Stimulated activated CD4-positive, alpha-beta T cell treated with anti-CD3 and anti-CD28 coated beads, TNF-alpha, amount 100 ng/mL, for 24 hours (primary cell): ENCODE results near the gene WDR83.
"Not testable (repeated sequence)": the region's sequence is repeated elsewhere in the genome, so short reads cannot be mapped to it uniquely, and the experiment has no call there.

Source experiments
- DNase-seq, 3 experiments: peaks; one replicate each; pipeline ENCODE4 v3.0.0-alpha.2; 2020; ENCODE audit warnings: low read depth in 3 of 3

The WDR83 gene

DNA sequence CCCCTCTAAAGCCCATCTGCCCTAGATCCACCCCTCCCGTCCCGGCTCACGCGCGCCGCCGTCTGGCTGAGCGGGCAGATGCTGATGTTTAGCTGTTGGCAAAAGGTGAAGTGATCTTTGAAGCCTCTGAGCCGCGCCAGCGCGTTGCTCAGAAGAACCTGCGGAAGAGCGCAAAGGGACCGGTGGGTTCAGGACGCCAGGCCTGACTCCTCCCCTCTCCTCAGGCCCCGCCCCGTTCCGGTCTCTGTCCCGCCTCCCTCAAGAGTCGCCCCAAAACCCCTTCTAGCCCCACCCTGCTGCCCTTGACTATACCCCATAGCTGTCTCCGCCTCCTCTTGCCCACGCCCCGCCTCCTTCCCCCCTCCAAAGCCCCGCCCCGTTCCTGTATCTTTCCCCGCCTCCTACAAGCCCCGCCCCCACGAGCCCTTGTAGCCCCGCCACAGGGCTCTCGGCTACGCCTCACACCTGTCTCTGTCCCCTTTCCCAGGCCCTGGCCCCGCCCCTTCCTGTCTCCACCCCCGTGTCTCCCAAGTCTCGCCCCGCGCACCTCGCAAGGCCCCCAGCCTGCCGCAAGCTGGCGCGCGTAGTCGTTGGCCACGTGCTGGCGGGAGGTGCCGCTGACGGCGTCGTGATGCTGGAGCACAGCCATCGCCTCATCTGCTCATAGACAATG is 9.6 kb upstream of the WDR83 start:
- DNase-seq = peak in 1 of 3 experiments; percentile 37

DNA sequence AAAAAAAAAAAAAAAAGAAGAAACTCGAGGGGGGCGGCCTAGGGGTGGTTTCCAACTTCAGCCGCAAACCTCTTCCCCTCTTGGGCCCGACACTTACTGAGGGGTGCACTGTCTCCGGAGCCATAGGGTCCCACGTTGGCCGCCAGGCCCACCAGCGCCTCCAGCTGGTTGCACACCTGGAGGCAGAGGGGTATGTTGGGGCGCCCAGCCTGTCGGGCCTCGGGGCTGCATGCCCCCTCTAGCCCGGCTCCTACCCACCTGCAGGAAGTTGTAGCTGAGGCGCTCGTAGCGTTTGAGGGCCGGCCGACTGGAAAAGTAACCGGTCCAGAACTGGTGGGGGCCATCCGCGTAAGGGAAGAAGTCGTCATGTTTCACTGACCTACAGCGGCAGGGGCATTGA is 8.6 kb upstream of the WDR83 start:
- no peak for DNase-seq

DNA sequence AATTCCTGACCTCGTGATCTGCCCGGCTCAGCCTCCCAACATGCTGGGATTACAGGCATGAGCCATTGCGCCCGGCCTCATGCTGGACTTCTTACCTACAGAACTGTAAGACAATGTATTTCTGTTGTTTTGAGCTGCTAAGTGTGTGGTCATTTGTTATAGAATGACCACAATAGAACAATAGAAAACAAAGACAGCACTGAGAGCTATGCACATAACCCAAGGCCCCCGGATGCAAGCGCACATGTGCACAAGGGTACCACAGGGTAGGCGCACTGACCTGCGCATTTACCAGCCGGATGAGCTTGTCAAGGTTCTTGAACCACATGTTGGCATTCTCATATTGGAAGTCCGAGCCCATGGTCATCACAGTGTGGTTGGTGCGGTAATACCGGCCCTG is 5.6 kb upstream of the WDR83 start:
- no peak for DNase-seq

DNA sequence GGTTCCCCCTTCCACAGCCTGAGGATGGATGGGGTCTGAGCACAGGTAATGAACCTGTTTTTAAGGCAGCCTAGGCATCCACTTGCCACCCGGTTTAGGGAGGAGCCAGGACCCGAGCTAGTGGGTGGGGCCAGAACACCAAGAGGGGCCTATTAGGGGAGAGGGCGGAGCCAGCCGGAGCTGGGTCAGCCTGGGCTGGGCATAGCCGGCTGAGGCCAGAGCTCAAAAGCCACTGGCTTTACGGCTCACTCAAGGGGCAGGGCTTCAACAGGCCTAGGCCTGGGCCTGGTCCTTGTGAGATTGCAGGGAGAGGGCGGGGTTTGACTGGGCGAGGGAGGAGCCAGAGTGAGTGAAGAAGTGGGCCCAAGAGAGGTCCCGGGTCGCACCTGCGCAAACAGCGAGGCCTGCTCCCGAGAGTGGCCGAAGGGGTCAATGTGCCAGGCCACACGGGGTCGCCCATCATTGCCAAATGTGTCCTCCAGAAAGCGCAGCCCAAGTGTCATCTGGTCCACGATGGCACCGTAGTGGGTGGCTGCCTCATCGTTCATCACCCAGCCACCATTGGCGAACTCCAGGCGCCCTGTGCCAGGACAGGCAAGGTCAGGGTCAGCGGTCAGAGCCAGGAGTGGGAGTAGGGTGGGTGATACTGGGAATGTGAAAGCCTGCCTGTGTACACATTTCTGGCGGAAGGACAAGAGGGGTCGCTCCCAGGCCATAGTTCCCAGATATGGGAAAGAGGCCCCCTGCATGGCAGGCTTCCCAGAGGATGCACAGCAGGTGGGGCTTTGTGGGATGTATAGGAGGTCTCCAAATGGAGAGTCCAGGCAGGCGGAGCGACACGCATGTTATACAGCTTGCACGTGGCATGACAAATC is 2.0 kb upstream of the WDR83 start:
- DNase-seq = no peak

DNA sequence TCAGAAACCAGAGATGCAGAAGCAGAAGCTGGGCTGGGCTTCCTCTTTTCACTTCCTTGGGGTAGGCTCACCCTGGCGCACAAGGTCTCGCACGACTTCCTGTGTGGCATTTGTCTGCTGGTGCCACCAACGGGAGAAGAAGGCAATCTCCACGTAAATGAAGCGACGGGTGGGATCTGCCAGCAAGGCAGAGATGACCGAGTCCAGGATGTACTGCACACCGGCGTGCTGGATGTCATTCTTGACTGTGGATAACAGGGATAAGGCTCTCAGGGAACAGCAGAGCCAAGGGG is 1.4 kb upstream of the WDR83 start:
- DNase-seq = peak in 1 of 3 experiments; percentile 51

DNA sequence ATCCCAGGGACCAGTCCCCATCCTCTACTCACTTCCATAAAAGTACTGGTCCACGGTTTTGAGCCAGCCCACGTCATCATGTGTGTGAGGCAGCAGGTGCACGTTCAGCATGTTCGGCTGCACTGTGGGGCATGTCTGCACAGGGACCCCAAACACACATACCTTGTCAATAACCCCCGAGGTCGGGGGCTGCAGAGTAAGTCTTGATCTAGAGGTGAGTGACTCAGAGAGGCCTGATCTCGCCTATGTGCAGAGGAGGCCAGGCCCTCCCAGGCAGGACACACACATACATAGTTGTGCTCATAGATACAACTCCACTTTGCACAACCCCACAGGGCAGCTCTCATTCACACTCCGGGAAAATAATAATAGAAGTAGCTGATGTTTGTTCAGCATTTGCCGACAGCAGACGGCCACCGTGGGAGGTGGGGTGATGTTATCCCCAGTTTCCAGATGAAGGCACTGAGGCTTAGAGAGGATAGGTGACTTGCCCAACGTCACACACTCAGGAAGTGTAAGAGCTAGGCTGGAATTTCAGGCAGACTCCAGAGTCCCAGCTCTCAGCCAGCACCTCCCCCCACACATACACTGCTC is 839 bp upstream of the WDR83 start:
- no peak for DNase-seq

DNA sequence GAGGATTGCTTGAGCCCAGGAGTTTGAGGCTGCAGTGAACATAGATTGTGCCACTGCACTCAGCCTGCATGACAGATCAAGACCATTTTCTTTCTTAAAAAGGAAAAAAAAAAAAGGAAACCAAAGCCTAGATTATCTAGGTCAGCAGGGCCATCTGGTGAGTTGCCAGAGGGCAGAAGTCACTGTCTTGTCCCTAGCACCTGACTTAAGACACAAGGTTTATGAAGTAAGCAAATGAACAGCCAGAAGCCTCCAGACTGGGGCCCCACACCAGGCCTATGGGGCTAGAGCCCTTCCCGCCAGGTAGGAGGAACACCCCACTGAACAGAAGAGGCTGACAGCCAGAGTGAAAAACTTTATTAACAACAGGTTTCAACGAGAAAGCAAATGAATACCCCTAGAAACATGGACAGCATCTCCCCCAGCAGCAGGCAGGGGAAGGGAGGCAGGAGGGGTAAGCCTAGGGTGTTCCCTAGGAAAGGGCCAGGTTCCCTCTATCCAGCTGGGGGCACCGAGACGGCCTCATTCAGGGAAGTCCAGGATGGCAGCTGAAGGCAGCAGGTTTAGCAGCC is 1.2 kb downstream of the WDR83 start:
- DNase-seq = no peak

DNA sequence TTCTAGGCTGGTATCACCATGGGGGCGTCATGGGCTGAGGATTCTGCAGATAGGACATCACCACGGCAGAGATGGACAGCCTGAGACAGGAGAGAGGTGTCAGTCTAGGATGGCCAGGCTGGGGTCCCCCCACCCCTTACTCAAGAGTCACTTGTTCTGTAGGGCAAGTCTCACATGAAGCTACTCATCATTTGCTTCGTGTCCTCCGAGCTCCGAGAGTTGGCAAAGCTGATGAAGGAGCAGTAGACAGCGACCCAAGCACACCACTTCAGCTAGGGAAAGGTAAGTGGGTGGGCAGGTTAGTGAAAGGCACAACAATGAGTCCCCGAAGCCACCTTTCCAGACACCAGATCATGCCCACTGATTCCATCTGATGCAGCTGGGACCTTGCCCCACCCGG is 1.7 kb downstream of the WDR83 start:
- no peak for DNase-seq

DNA sequence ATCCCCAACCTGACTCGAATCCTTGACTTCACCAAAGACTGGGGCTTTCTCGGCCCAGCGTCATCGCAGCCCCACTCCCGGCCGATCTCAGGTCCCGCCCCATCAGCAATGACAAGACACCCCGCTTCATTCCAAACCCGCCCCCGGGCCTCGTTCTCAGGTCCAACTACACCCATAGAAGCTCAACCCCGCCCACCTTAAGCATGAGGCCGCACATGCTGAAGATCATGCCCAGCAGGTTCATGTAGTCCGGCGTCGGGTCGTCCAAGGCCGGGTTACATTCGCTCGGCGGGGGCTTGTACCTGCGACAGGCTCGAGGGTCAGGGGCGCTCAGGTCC is 2.3 kb downstream of the WDR83 start:
- DNase-seq = peak; percentile 42 to 67 (median 42)

DNA sequence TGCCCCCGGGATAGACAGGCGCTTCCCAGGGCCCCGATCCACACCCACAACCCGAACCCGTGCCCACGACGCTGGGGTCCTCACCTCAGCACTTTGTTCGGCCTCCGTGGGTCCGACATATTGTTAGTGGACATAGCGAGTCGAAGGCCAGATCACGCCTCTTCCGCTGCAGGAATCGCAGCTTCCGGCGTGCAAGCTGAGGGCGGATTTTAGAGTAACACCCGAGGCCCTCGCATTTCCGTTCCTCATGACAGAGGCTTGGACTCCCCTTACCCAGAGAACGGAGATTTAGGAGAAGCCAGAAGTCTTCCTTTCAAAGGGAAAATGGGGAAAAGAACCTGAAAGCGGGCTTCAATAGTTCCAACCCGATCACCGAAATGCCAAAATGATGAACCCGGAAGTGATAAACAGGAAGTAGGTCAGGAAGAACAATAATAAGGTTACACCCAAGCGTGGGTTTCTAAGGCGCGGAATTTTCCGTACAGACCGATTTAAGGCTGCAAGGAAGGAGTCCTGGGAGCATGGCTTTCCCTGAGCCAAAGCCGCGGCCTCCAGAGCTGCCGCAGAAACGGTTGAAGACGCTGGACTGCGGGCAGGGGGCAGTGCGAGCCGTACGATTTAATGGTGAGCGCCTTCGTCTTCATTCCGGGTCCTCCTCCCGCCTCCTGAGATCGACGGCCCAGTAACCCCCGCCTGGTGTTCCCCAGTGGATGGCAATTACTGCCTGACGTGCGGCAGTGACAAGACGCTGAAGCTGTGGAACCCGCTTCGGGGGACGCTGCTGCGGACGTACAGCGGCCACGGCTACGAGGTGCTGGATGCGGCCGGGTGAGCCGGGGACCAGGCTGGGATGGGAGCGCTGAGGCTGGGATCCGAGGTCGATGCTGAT is 2.9 kb downstream of the WDR83 start:
- DNase-seq = peak; percentile 52 to 69 (median 63)

DNA sequence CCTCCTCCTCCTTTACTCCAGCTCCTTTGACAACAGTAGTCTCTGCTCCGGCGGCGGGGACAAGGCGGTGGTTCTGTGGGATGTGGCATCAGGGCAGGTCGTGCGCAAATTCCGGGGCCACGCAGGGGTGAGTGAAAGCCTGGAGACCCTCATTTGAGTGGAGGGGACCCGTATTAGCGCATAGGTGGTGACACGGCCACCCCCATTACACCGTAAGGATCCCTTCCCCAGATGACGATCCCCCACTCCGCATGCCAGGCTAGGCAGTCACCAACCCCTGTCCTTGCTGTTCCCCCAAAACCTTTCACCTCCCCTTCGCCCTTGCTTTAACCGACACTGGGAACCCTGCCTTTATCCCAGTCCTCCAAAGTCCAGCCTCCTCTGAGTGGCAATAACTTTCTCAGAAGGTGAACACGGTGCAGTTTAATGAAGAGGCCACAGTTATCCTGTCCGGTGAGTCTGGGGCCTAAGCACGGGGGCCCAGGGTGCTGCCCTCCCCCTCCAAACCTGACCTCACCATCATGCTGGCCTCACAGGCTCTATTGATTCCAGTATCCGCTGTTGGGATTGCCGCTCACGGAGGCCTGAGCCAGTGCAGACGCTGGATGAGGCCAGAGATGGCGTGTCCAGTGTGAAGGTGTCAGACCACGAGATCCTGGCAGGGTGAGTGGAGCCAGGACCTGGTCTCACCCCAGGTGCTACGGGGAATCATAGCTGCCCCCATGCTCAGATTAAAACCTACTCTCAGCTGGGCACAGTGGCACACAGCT is 3.7 kb downstream of the WDR83 start:
- no peak for DNase-seq

DNA sequence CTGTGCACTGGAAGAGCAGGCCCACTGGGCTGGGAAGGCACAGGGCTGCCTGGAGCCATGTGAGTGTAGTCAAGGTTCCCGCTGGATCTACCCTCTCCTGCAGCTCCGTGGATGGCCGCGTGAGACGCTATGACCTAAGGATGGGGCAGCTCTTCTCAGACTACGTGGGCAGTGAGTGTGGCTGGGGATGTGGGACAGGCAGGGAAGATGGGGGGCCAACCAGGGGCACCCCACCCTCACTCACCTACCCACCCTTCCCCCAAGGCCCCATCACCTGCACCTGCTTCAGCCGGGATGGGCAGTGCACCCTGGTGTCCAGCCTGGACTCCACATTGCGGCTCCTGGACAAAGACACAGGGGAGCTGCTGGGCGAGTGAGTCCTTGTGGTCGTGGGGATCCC is 6.1 kb downstream of the WDR83 start:
- DNase-seq = no peak

DNA sequence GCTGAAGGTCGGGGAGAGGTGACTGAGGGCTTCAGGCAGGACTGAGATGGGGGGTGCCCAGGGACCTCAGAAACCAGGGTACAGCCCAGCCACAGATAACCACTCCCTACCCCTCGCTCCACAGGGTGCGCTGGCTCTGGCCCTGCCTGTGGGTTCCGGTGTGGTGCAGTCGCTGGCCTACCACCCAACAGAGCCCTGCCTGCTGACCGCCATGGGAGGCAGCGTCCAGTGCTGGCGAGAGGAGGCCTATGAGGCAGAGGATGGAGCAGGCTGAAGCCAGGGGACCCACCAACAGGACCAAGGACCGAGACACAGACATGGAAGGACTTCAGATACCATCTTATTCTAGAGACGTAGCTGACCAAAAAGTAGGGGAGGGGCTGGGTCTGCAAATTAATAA is 8.8 kb downstream of the WDR83 start:
- DNase-seq = no peak

DNA sequence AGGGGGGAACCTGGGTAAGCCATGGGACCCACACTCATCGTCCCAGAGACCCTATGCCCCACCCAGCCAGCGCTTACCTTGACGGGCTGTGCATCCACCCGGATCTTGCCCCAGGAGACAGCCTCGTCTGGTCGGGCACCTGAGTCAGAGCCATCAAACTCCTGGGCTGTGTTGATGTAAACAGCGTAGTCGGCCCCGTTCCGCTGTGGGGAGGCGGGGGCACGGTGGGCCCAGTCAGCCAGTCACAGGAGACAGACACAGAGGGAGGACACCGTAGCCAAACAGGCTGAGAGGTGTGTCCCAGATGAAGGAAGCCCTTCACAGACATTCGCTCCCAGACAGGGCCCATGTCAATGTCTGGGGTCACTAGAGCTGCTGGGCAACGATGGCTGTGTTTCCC is 9.3 kb downstream of the WDR83 start:
- no peak for DNase-seq

DNA sequence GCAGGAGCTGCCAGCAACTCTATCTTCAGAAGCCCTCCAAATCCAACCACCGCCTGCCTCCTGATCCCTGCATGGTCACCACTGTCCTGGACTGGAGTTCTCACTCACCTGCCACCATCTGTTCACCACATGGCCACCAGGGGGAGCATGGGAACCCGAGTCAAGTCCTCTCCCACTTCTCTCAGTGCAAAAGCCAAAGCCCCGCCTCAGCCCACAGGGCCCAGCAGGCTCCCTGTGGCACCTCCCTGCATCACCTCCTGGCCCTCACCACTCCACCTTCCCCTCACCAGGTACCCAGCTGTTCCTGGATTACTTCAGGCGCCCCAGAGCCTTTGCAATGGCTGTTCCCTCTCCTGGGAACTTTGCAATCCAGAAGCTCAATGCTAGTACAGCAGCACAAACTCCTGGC is 9.8 kb downstream of the WDR83 start:
- peak; percentile 78 to 90 (median 86) for DNase-seq

DNA sequence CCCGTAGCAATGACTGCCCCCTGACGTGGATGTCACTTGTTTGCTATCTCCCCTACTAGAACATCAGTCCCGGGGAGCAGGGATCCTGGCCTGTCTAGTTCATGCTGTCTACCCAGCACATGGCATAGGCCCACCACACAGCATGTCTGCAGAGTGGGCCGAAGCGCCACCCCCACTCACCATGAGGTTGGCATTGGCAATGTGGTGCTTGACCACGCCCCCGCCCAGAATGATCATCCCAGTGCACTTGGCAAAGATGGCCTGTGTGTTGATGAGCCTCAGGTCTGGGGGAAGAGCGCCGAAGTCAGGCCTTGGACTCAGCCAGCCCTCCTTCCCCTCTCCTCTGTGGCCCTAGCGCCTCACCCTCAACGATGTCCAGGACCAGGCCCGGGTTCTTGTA is 10.3 kb downstream of the WDR83 start:
- no peak for DNase-seq

DNA sequence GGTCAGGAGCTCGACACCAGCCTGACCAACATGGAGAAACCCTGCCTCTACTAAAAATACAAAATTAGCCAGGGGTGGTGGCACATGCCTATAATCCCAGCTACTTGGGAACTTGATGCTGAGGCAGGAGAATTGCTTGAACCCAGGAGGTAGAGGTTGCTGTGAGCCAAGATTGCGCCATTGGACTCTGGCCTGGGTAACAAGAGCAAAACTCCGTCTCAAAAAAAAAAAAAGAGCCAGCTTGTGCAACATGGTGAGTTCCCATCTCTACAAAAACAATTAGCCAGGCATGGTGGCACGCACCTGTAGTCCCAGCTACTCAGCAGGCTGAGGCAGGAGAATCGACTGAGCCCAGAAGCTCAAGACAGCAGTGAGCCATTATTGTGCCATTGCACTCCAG is 11.4 kb downstream of the WDR83 start:
- DNase-seq = not testable (repeated sequence)

DNA sequence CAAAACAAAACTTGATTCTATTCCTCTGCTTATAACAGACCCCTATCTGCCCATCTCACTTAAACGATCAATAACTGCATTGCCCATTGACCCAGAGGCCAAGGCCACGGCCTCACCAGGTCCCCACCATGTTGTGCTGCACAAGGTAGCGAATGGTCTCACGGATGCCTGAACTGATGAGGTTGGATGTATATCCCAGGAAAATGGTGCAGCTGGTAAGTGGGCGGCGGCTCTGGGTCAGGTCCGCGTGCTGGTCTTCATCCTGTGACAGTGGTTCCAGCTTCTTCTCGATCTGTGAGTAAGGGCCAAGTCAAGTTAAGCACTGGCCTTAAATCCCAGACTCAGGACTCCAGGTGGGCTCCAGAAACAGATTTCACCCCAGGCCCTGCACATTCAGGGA is 13.4 kb downstream of the WDR83 start:
- DNase-seq = no peak

DNA sequence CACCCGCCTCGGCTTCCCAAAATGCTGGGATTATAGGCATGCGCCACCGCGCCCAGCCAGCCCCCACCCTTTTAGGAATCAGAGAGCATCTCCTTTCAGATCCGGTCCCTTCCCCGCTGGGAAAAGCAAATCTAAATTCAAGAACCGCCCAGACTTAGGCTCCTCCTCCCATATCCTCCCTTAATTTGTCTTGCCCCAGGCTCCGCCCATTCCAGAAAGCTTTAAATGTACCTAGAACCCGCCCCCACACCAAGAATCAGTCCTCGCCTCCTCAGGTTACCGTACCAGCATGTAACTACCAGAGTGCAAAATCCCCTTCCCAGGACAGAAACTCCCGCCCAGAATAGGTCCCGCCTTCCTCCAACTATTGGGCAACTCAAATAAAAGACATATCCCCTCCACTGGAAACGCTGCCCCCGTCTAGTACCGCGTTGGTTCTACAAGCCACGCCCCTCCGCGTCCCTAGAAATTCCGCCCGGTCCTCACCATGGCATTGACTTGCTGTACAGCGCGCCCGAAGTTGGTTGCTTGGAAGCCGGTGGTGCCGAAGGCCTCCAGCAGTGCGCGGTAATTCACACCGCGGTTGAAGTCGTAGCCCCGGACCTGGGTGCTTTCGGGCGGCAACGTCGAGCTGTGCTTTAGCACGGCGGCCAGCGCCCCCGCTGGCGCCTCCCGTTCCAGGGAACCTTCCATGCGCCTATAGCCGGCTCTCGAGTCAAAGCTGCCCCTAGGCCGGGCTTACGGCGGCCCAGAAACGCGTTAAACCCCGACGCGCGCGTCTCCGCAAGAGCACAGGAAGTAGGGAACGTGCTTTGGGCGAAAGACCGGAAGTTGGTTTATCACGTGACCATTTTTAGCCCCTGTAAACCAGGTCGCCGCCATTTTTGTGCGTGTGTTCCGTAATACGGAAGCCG is 14.7 kb downstream of the WDR83 start, which contains the start of gene DHPS:
Gene DHPS (minus strand): TSS at position 807 of the 914 bp plus-strand sequence. CDS start 114 bp downstream, at position 693.
- DNase-seq = peak; percentile 82 to 87 (median 86)

DNA sequence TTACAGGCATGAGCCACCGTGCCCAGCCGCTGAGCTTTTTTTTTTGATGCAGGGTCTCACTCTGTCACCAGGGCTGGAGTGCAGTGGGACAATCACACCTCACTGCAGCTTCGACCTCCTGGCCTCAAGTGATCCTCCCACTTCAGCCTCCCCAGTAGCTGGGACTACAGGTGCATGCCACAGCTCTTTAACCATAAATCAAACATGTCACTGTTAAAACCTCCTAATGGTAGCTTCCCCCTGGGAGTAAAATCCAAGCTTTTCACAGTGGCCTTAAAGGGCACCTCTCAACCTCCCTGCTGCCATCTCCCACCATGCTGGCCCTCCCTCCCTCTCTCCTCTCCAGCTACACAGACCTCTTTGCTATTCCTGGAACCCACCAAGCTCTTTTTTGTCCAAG is 19.2 kb downstream of the WDR83 start:
- DNase-seq = no peak
